GM20000 (cell line): ENCODE measurements around the gene SLC38A6.
"Not testable (repeated sequence)": the region's sequence is repeated elsewhere in the genome, so short reads cannot be mapped to it uniquely, and the experiment has no call there.

ENCODE experiments used
- DNase-seq: peaks from one replicate; pipeline ENCODE4 v3.0.0; 2012; ENCODE audit warnings: low spot score
- CTCF ChIP-seq: IDR thresholded peaks from 2 replicates; pipeline ENCODE4 v1.5.1; 2012; ENCODE audit warnings: mild to moderate bottlenecking, control low read depth; ENCODE audit errors: extremely low read depth, missing control alignments

The SLC38A6 gene

GRCh38 chr14:61050417-61050816 lies 69.4 kb downstream of the SLC38A6 start:
- no peak for TF ChIP-seq CTCF
- DNase-seq = no peak

- no peak for TF ChIP-seq CTCF
- no peak for DNase-seq
Measured at GRCh38 chr14:61051051-61051450, 70.0 kb downstream of the SLC38A6 start.

- no peak for TF ChIP-seq CTCF
Measured at GRCh38 chr14:61051621-61052020, 70.6 kb downstream of the SLC38A6 start.

GRCh38 chr14:61063461-61063860 lies 82.4 kb downstream of the SLC38A6 start:
- no peak for TF ChIP-seq CTCF
- no peak for DNase-seq

More at GRCh38 chr14:61051621-61052020, 70.6 kb downstream of the SLC38A6 start:
- no peak for DNase-seq

GRCh38 chr14:61064210-61064609 lies 83.2 kb downstream of the SLC38A6 start:
- TF ChIP-seq CTCF = no peak
- no peak for DNase-seq

GRCh38 chr14:61064856-61065255 lies 83.8 kb downstream of the SLC38A6 start:
- TF ChIP-seq CTCF = no peak
- no peak for DNase-seq

GRCh38 chr14:61065656-61066055 lies 84.6 kb downstream of the SLC38A6 start:
- TF ChIP-seq CTCF = no peak
- DNase-seq = no peak

- not testable (repeated sequence) for DNase-seq
Measured at GRCh38 chr14:61072442-61072841, 91.4 kb downstream of the SLC38A6 start.
